GM12892 (cell line): Measurements from ENCODE around the gene CSRP1.

ENCODE experiments used
- POLR2A ChIP-seq: IDR thresholded peaks from 2 replicates; pipeline ENCODE4 v1.6.1; 2011; ENCODE audit warnings: low read depth, low read length, control low read depth
- TAF1 ChIP-seq: IDR thresholded peaks from 2 replicates; pipeline ENCODE4 v1.6.1; 2011; ENCODE audit warnings: low read depth, mild to moderate bottlenecking, control low read depth, low read length, borderline replicate concordance

DNA sequence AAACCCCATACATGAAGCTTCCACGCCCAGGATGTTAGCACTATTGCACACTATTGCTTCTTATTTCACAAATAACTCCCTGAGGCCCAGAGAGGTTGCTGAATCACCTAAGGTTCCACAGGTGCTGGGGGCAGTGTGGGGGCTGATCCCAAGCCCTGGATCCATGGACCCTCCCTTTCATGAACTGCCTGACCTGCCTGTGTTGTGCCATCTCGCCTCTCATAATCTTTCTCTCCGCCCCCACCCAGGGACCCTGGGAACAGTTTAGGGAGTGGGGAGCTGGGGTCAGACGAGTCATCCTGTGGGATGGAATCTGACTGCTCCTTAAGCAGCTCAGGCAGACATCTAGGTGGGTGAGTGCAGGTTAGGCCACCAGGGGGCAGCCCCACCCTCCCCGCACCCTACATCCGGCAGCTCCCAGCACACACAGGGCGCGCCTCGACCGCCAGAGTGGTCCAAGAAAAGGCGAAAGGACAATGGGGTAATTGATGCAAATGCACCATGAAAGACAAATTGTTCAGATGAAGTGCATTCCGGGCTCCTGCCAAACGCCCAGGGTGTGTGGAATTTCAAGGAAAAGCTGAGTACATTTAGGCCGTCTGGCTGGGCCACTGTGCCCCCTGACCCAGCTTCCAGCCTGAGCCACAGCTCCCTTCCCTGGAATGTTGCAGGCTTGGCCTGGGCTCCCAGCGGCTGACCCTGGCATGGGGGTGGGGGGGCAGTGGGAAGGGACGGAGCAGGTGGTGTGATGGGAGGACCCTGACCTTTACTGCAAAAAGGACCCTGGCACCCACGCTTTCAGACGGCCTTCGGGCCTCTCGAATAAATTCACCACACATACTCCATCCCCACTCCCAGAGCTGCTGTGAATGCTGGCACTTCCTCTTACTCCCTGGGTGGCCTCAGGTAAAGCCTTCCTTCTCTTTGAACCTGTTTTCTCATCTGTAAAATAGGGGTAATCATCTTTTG lies 58.7 kb downstream of the CSRP1 start:
- no peak for TF ChIP-seq POLR2A
- TF ChIP-seq TAF1, result no peak
